Endothelial cell (in vitro differentiated cells): ENCODE measurements around the gene NCAM1. TPM values are rescaled to one million over a fixed set of nuclear protein-coding genes. Genes with fewer than 3 reads are reported as not detected.

Source experiments
- DNase-seq: peaks from one replicate; pipeline ENCODE4 v3.0.0; 2021; ENCODE audit warnings: low spot score
- H3K27ac Mint-ChIP-seq: one replicate; pipeline ENCODE4 v1.8.0; 2021; ENCODE audit warnings: mixed read lengths, inconsistent platforms; ENCODE audit not compliant: unreplicated experiment
- H3K27me3 Mint-ChIP-seq: one replicate; pipeline ENCODE4 v1.8.0; 2021; ENCODE audit warnings: mild to moderate bottlenecking, moderate library complexity, mixed read lengths, inconsistent platforms; ENCODE audit not compliant: unreplicated experiment
- H3K36me3 Mint-ChIP-seq: one replicate; pipeline ENCODE4 v1.8.0; 2021; ENCODE audit warnings: mild to moderate bottlenecking, low read depth, mixed read lengths, inconsistent platforms; ENCODE audit not compliant: unreplicated experiment
- H3K4me1 Mint-ChIP-seq: one replicate; pipeline ENCODE4 v1.8.0; 2021; ENCODE audit warnings: mild to moderate bottlenecking, mixed read lengths, inconsistent platforms; ENCODE audit not compliant: unreplicated experiment
- H3K4me3 Mint-ChIP-seq: one replicate; pipeline ENCODE4 v1.8.0; 2021; ENCODE audit warnings: mild to moderate bottlenecking, mixed read lengths, inconsistent platforms; ENCODE audit not compliant: unreplicated experiment
- H3K9me3 Mint-ChIP-seq: one replicate; pipeline ENCODE4 v1.8.0; 2021; ENCODE audit warnings: mixed read lengths, inconsistent platforms; ENCODE audit not compliant: unreplicated experiment
- total RNA-seq: library from RNA; stranded (reverse); fragmentation: NEBNext Ultra II Directional; extraction: Animal tissue kit (Norgen Biotek cat#: 25700); gene quantifications from one replicate; pipeline ENCODE4 v1.2.1, GENCODE V29; 2021; ENCODE audit not compliant: unreplicated experiment
- TF ChIP-seq, protein P1 (sequence below): fragments of 200-600 bp; sonication (generic); IDR thresholded peaks from one replicate; pipeline ENCODE4 v1.5.0; 2021; ENCODE audit warnings: antibody characterized with exemption; ENCODE audit not compliant: unreplicated experiment

NCAM1 gene
- total RNA-seq, 1 donor from 2014 or later: 21.9 TPM

DNA sequence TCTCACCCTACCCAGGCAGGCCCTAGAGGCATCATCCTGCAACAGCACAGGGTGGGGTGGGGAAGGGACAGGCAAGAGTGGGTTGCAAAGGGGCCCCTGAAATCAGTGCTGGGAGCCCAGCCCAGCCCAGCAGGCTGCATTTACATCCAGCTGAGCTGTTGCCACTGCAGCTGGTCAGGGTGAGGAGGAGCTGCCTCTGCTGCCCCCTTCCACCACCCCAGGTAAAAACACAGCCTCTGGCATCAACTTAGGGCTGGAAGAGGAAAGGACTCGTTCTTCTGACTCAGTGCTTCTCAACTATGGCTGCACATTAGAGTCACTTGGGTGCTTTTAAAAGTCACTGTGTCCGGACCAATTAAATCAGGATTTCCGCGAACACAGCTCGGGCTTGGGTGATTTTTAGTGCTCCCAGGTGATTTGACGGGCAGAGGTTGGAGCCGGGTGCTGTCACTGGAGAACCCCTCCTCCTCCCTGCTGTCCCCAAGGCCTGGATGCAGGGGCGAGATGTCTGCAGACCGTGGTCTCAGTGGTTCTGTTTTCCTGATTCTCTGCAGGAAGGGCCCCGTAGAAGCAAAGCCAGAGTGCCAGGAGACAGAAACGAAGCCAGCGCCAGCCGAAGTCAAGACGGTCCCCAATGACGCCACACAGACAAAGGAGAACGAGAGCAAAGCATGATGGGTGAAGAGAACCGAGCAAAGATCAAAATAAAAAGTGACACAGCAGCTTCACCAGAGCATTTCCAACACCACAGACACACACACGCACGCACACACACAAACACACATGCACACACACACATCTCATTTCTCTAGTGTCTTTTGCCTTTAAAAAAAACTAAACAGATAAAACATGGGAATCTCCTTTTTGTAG, 313.7 kb downstream of the NCAM1 start:
- peaks cover 7% of the 10 kb centered on the region for H3K27me3 Mint-ChIP-seq
- peak; percentile 35 for DNase-seq
- H3K4me3 Mint-ChIP-seq: no peak overlapping the region
- H3K27ac Mint-ChIP-seq: no peak overlapping the region
- no peaks in the 10 kb centered on the region for H3K9me3 Mint-ChIP-seq
- TF ChIP-seq, protein P1, sequence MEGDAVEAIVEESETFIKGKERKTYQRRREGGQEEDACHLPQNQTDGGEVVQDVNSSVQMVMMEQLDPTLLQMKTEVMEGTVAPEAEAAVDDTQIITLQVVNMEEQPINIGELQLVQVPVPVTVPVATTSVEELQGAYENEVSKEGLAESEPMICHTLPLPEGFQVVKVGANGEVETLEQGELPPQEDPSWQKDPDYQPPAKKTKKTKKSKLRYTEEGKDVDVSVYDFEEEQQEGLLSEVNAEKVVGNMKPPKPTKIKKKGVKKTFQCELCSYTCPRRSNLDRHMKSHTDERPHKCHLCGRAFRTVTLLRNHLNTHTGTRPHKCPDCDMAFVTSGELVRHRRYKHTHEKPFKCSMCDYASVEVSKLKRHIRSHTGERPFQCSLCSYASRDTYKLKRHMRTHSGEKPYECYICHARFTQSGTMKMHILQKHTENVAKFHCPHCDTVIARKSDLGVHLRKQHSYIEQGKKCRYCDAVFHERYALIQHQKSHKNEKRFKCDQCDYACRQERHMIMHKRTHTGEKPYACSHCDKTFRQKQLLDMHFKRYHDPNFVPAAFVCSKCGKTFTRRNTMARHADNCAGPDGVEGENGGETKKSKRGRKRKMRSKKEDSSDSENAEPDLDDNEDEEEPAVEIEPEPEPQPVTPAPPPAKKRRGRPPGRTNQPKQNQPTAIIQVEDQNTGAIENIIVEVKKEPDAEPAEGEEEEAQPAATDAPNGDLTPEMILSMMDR: peak; percentile 33
- peaks cover 10% of the 10 kb centered on the region for H3K4me1 Mint-ChIP-seq
- H3K36me3 Mint-ChIP-seq: no peaks in the 10 kb centered on the region

DNA sequence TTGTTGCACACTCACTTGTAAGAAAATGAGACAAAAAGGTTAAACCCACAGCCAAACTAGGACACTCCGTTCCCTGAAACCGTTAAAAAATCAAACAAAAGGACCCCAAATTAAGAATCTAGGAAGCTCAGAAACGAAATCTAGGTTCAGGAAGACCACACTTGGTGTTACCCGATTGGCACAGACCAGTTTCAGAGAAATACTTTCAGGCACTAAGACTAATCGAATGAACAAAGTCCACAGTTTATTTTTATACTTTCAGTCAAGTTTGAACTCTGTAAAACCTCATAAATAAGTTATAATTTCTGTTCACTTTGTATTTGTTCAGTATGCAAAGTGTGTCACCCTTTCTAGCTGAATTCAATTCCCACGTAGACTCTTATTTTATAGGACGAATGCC, 314.4 kb downstream of the NCAM1 start:
- H3K4me1 Mint-ChIP-seq: peaks cover 10% of the 10 kb centered on the region
- no peak overlapping the region for H3K4me3 Mint-ChIP-seq
- H3K27me3 Mint-ChIP-seq: peaks cover 3% of the 10 kb centered on the region
- DNase-seq: no peak
- no peaks in the 10 kb centered on the region for H3K36me3 Mint-ChIP-seq
- TF ChIP-seq, protein P1: no peak
- no peaks in the 10 kb centered on the region for H3K9me3 Mint-ChIP-seq
- no peak overlapping the region for H3K27ac Mint-ChIP-seq

DNA sequence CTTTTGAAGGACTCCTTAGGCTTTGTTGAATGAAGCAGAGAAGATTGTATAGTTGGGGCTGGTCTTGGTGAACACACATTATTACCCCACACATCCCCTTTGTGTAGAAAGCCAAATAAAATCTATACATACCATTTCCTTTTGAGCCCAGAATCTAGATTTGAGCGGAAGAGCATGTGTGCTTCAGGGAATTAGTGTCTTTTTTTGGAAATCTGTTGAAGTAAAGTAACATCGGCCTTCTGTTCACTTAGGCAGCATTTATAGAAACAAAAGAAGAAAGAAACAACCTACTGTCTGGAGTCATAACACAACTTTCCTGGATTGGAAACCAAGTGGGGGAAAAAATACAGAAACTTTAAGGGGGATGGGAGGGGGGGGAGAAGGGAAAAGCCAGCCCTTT, 315.2 kb downstream of the NCAM1 start:
- H3K4me1 Mint-ChIP-seq: peaks cover 10% of the 10 kb centered on the region
- H3K27ac Mint-ChIP-seq: no peak overlapping the region
- TF ChIP-seq, protein P1: no peak
- no peaks in the 10 kb centered on the region for H3K36me3 Mint-ChIP-seq
- no peak for DNase-seq
- peaks cover 3% of the 10 kb centered on the region for H3K27me3 Mint-ChIP-seq
- no peak overlapping the region for H3K4me3 Mint-ChIP-seq
- H3K9me3 Mint-ChIP-seq: no peaks in the 10 kb centered on the region

DNA sequence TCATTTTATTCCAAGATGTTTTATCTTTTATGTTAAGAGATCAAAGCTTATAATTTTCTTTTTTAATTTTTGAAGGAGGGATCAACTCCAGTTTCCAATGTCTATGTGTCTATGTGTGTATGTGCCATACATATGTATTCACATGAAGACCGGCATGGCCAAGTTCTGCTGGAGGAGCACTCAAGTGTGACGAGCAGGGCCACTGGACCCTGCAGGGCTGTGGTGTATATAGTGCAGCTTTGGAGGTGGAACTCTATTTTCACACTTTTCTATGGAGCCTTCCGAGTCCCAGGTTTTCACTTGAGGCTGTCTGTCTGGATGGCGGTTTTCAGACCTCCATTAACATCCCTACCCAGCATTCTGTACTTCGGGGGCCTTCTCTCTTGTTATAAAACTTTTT, 316.7 kb downstream of the NCAM1 start:
- Mint-ChIP-seq H3K9me3 (no peaks in the 10 kb centered on the region), H3K27ac (no peak overlapping the region), H3K27me3 (no peaks in the 10 kb centered on the region), H3K4me1 (peaks cover 3% of the 10 kb centered on the region), H3K36me3 (no peaks in the 10 kb centered on the region), H3K4me3 (no peak overlapping the region)
- TF ChIP-seq, protein P1: no peak
- no peak for DNase-seq

DNA sequence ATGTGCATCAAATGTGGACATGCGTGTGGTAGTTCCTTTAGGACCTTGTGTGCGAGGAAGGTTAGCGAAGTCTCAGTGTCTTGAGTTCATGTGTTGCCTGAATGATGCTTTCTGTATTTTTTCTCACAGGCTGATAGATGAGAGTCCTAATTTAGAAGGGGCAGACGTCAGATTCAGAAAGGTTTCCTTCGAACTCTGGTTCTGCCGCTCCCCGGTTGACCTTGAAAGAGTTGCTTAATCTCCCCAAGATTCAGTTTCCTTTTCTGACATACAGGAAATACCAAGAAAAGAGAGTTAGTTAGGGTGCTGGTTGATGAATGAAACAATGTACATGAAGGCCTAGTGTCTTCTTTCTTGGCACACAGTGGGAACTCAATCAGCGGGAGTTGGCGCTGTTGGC, 317.3 kb downstream of the NCAM1 start:
- TF ChIP-seq, protein P1: no peak
- Mint-ChIP-seq H3K4me3 (no peak overlapping the region), H3K9me3 (no peaks in the 10 kb centered on the region), H3K36me3 (no peaks in the 10 kb centered on the region), H3K4me1 (peaks cover 3% of the 10 kb centered on the region), H3K27me3 (no peaks in the 10 kb centered on the region), H3K27ac (no peak overlapping the region)
- no peak for DNase-seq
